Body of pancreas (tissue), 4 donors: ENCODE measurements around the gene ABLIM1. TPM values are rescaled to one million over a fixed set of nuclear protein-coding genes. Genes with fewer than 3 reads are reported as not detected.
A peak's percentile ranks its signal among the peaks of the same experiment; 100 is the strongest.

Source experiments
- ATAC-seq: fragments of 150-250 bp; one replicate; pipeline ENCODE4 v1.9.1; 2016
- DNase-seq, 4 donors: peaks; one replicate each; pipeline ENCODE4 v3.0.0-alpha.2; 2019
- H3K27ac ChIP-seq, 4 donors: fragments of 200-600 bp; sonication (generic); 1 replicate in 3 of 4; 2 replicates in 1 of 4; pipeline versions ENCODE4 v1.5.1 to v1.6.1; 2016 to 2019; ENCODE audit warnings: mild to moderate bottlenecking in 1 of 4, mixed read lengths in 1 of 4, moderate library complexity in 1 of 4
- H3K27me3 ChIP-seq, 2 donors: fragments of 200-600 bp; sonication (generic); one replicate each; pipeline ENCODE4 v1.6.0; 2016; ENCODE audit warnings: mild to moderate bottlenecking in 1 of 2
- H3K36me3 ChIP-seq, 2 donors: fragments of 200-600 bp; sonication (generic); replicated peaks in 1 of 2; 2 replicates each; pipeline ENCODE4 v1.5.1; 2016; ENCODE audit warnings: low read depth in 2 of 2; ENCODE audit not compliant: insufficient read depth in 1 of 2
- H3K4me1 ChIP-seq: fragments of 200-600 bp; sonication (generic); one replicate; pipeline ENCODE4 v1.6.0; 2016
- H3K4me3 ChIP-seq, 2 donors: fragments of 200-600 bp; sonication (generic); 1 replicate in 1 of 2; 2 replicates in 1 of 2; pipeline ENCODE4 v1.5.1; 2016 to 2019
- H3K9me3 ChIP-seq, 3 donors: fragments of 200-600 bp; sonication (generic); 1 replicate in 2 of 3; 2 replicates in 1 of 3; pipeline ENCODE4 v1.5.1; 2016
- POLR2A ChIP-seq, 3 donors: fragments of 450-650 bp; IDR thresholded peaks; one replicate each; pipeline ENCODE4 v1.6.1; 2016; ENCODE audit warnings: antibody characterized with exemption in 3 of 3, mild to moderate bottlenecking in 2 of 3
- WGBS, 2 donors: methylation state at CpG; one replicate each; pipeline ENCODE4 v1.1.5; 2017; 5-methylcytosine and 5-hydroxymethylcytosine counted together
- intact Hi-C: fragments of 100-400 bp; cut with DNase I; formaldehyde crosslinking; loops from one replicate; pipeline ENCODE4 v1.15.1; 2023
- total RNA-seq, 2 donors: library from RNA; depleted of rRNA; stranded (reverse); fragments of >200 nt; gene quantifications; one replicate each; pipeline ENCODE4 v1.1.0, GENCODE V29; 2016
- TF ChIP-seq, protein P1 (sequence below), 7 experiments: fragments of 450-650 bp in 4 of 7; fragments of 200-600 bp in 3 of 7; sonication (generic) in 3 of 7; IDR thresholded peaks; one replicate each; pipeline ENCODE4 v1.5.1; 2016 to 2019; ENCODE audit warnings: antibody characterized with exemption in 7 of 7

Gene ABLIM1
- total RNA-seq, 2 donors from 2014 or later = 34.6 to 54.7 TPM

DNA sequence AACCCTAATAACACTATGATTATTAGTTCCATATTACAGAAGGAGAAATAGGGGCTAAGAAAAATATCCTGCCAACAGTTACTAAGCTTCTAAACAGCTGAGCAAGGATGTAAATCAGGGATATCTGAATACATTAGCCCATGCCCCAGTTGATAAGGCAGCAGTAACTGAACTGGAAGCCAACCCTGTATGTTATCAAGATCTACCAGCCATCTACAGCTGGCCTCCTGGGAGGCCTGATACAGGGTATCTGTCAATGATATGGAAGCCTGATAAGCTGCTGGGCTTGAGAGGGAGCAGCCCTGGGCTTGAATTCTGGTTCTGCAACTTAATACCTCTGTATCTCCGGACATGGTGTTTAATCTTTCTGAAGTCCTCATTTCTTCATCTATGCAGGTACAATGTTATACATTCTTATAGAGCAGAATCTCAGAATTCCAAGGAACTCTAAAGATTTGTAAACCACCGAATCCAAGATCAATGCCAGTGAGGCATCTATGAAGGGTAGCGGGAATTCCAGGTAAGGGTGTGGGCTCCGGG lies 215.9 kb downstream of the ABLIM1 start:
- peaks cover 12% of the 10 kb centered on the region for H3K4me1 ChIP-seq
- no peak overlapping the region for H3K4me3 ChIP-seq
- WGBS, 2 donors = 74% methylated on average over 4 of the region's 4 CpGs
- H3K27ac ChIP-seq = no peak overlapping the region
- ATAC-seq (no peak), DNase-seq (no peak)
- no peaks in the 10 kb centered on the region for H3K9me3 ChIP-seq
- intact Hi-C loops = no loop called here
- no peaks in the 10 kb centered on the region for H3K27me3 ChIP-seq
- TF ChIP-seq POLR2A (IDR thresholded peaks at IDR 0.05) = no peak
- TF ChIP-seq, protein P1, sequence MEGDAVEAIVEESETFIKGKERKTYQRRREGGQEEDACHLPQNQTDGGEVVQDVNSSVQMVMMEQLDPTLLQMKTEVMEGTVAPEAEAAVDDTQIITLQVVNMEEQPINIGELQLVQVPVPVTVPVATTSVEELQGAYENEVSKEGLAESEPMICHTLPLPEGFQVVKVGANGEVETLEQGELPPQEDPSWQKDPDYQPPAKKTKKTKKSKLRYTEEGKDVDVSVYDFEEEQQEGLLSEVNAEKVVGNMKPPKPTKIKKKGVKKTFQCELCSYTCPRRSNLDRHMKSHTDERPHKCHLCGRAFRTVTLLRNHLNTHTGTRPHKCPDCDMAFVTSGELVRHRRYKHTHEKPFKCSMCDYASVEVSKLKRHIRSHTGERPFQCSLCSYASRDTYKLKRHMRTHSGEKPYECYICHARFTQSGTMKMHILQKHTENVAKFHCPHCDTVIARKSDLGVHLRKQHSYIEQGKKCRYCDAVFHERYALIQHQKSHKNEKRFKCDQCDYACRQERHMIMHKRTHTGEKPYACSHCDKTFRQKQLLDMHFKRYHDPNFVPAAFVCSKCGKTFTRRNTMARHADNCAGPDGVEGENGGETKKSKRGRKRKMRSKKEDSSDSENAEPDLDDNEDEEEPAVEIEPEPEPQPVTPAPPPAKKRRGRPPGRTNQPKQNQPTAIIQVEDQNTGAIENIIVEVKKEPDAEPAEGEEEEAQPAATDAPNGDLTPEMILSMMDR (IDR thresholded peaks at IDR 0.05) = no peak
- peaks cover 5 to 6% of the 10 kb centered on the region in 2 donors for H3K36me3 ChIP-seq

DNA sequence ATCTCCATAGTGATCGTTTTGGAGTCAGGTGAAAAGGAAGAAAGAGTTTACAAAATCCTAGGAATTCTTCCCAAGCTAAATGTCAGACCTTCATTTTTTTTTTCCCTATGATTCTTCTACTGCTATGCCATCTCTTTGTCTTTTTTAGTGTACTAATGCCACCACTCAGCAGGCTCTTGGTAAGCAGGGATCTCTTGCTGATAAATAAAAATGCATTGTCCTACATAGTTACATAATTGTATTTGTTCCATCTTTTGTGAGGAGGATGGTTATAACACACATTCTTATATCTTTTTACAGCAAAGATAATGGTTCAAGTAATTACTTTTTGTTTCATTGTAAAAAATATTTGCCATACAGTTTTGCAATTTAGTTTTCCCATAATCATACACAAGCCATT lies 217.0 kb downstream of the ABLIM1 start:
- WGBS, 2 donors = 81 to 86% methylated on average over 1 of the region's 1 CpG
- ATAC-seq = no peak

DNA sequence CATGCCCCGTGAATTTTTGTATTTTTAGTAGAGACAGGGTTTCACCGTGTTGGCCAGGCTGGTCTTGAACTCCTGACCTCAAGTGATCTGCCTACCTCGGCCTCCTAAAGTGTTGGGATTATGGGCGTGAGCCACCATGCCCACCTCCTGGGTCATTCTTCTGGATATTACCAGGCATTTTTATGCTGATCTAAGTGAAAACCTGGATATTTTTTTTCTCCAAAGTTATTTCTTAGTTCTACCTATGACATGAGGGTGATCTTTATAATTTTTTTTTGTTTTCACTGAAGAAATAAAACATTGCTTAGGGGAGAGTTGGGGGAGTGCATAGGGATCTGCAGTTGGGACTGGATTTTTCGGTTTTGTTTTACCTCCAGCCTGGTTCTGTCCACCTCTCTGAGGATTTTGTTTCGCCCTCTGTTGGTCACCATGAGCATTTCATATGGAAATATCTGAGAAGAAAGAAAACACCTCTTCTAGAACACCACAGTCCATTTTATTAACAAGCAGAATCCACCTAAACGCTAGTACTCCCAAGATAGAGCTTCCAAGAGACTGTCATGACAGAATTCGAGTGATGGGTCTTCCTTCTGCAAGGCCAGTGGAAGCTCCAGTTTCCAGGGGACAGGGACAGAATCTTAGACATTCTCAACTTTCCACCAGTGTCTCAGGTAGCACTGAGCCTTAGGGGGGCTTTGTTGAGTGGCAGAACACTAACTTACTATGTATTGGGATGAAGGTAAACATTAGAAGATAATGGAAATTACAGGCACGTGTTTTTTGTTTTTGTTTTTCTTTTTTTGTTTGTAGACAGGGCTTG lies 220.4 kb downstream of the ABLIM1 start:
- 43 to 61% methylated on average over 7 to 9 of the region's 9 CpGs for WGBS, 2 donors
- no peak overlapping the region for H3K4me3 ChIP-seq
- ATAC-seq (peak; percentile 82), DNase-seq (peak in 3 of 4 donors; percentile 24 to 31 (median 26))
- no peak overlapping the region for H3K27ac ChIP-seq
- no peaks in the 10 kb centered on the region for H3K27me3 ChIP-seq
- no peaks in the 10 kb centered on the region for H3K9me3 ChIP-seq
- intact Hi-C loops = loop anchor here (5.0 kb wide), 1 partner anchor 130 kb away; no protein-coding TSS in a partner anchor
- H3K4me1 ChIP-seq = no peaks in the 10 kb centered on the region
- TF ChIP-seq, protein P1 (IDR thresholded peaks at IDR 0.05) = peak in 6 of 7 experiments; percentile 36 to 72 (median 66)
- no peak for TF ChIP-seq POLR2A (IDR thresholded peaks at IDR 0.05)
- peaks cover 6% of the 10 kb centered on the region in 2 donors for H3K36me3 ChIP-seq

More for the DNA sequence above, 217.0 kb downstream of the ABLIM1 start:
- no peak for TF ChIP-seq POLR2A (IDR thresholded peaks at IDR 0.05)
- TF ChIP-seq, protein P1 (IDR thresholded peaks at IDR 0.05) = no peak
- Histone ChIP-seq H3K4me3 (no peak overlapping the region), H3K9me3 (no peaks in the 10 kb centered on the region), H3K27ac (no peak overlapping the region), H3K4me1 (peaks cover 10% of the 10 kb centered on the region), H3K36me3 (peaks cover 5 to 6% of the 10 kb centered on the region in 2 donors), H3K27me3 (no peaks in the 10 kb centered on the region)
- DNase-seq = no peak
- intact Hi-C loops = no loop called here

DNA sequence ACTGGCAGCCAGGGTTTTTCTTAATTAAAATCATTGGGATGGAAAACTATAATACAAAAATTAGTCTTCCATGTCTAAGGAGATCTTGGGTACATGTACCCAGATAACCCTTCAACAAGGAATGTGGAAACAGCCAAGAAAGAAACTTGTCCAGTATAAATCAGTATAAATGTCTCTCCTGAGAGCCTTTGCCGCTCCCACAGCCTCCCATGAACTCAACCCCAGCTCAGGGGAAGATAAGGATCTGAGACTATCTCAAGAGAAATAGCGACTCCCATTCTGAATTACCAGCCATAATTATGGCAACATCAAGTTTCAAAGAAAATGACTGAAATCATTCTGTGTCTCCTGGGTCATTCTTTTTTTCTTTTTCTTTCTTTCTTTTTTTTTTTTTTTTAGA lies 221.1 kb downstream of the ABLIM1 start:
- Histone ChIP-seq H3K27me3 (no peaks in the 10 kb centered on the region), H3K9me3 (no peaks in the 10 kb centered on the region), H3K4me3 (no peak overlapping the region), H3K36me3 (peaks cover 6% of the 10 kb centered on the region in 2 donors), H3K27ac (no peak overlapping the region), H3K4me1 (peaks cover 2% of the 10 kb centered on the region)
- intact Hi-C loops = loop anchor here (5.0 kb wide), 1 partner anchor 130 kb away; no protein-coding TSS in a partner anchor
- DNase-seq (no peak), ATAC-seq (no peak)
- WGBS, 2 donors = 93 to 95% methylated on average over 2 of the region's 2 CpGs
- TF ChIP-seq POLR2A (IDR thresholded peaks at IDR 0.05) = no peak
- TF ChIP-seq, protein P1 (IDR thresholded peaks at IDR 0.05) = no peak
